H1 (cell line): Measurements from ENCODE around the gene FLRT2. TPM values are rescaled to one million over a fixed set of nuclear protein-coding genes. Genes with fewer than 3 reads are reported as not detected.
A peak's percentile ranks its signal among the peaks of the same experiment; 100 is the strongest.

Source experiments
- CTCF ChIA-PET: fragments of 300-600 bp; sonication (Branson Sonifier 250); formaldehyde crosslinking; loops from one replicate; lab custom pipeline; 2021; ENCODE audit not compliant: partially characterized antibody; lab: Charles Lee
- POLR2A ChIA-PET: fragments of 300-600 bp; sonication (Branson Sonifier 250); formaldehyde crosslinking; loops from one replicate; lab custom pipeline; 2021; ENCODE audit warnings: inconsistent platforms; ENCODE audit not compliant: partially characterized antibody; lab: Charles Lee
- DNase-seq, 2 experiments: peaks; one replicate each; pipeline versions ENCODE4 v3.0.0 to v3.0.0-alpha.2; 2010 to 2022; ENCODE audit warnings: low spot score in 2 of 2, low read depth in 1 of 2, mixed read lengths in 1 of 2
- FAIRE-seq: peaks from 2 replicates; lab custom pipeline; 2011; peaks lifted over from hg19 to GRCh38; lab: Jason Lieb, UNC
- H2AFZ ChIP-seq: 2 replicates; pipeline ENCODE4 v1.8.1; 2012; ENCODE audit warnings: low read length, inconsistent platforms
- H2AK5ac ChIP-seq: 2 replicates; pipeline ENCODE4 v1.6.1; 2013; ENCODE audit warnings: low read depth, low read length
- H2BK120ac ChIP-seq: replicated peaks from 2 replicates; pipeline ENCODE3; 2013; ENCODE audit warnings: low read depth, low read length, inconsistent platforms
- H2BK12ac ChIP-seq: 2 replicates; pipeline ENCODE4 v1.6.1; 2013; ENCODE audit warnings: low read depth, low read length
- H2BK15ac ChIP-seq: 2 replicates; pipeline ENCODE4 v1.6.1; 2013; ENCODE audit warnings: low read length
- H2BK20ac ChIP-seq: 2 replicates; pipeline ENCODE4 v1.6.1; 2013; ENCODE audit warnings: low read length
- H2BK5ac ChIP-seq: 2 replicates; pipeline ENCODE4 v1.6.1; 2013; ENCODE audit warnings: low read depth, low read length
- H3K14ac ChIP-seq: 2 replicates; pipeline ENCODE4 v1.6.1; 2013; ENCODE audit warnings: inconsistent platforms; ENCODE audit not compliant: insufficient read length
- H3K18ac ChIP-seq: 2 replicates; pipeline ENCODE4 v1.6.1; 2013; ENCODE audit warnings: low read length; ENCODE audit errors: extremely low read depth
- H3K23ac ChIP-seq: 2 replicates; pipeline ENCODE4 v1.6.1; 2013; ENCODE audit warnings: inconsistent platforms; ENCODE audit not compliant: insufficient read length
- H3K23me2 ChIP-seq: 2 replicates; pipeline ENCODE4 v1.6.1; 2013; ENCODE audit warnings: low read depth, low read length
- H3K27ac ChIP-seq: 2 replicates; pipeline ENCODE4 v1.6.1; 2011; ENCODE audit warnings: low read depth, low read length, inconsistent platforms
- H3K27me3 ChIP-seq, 4 experiments: replicated peaks in 1 of 4; 1 replicate in 1 of 4; 2 replicates in 3 of 4; pipeline versions ENCODE4 v1.6.1 to v1.8.1; 2011 to 2013; ENCODE audit warnings: low read length in 3 of 4, mild to moderate bottlenecking in 3 of 4, inconsistent platforms in 2 of 4, mixed read lengths in 2 of 4, moderate library complexity in 1 of 4; ENCODE audit not compliant: control insufficient read depth in 3 of 4, insufficient read depth in 3 of 4; ENCODE audit errors: extremely low read depth in 1 of 4
- H3K36me3 ChIP-seq, 4 experiments: 2 replicates each; pipeline versions ENCODE4 v1.6.1 to v1.8.1; 2011 to 2013; ENCODE audit warnings: mild to moderate bottlenecking in 4 of 4, low read length in 3 of 4, moderate library complexity in 2 of 4, control low read depth in 1 of 4, inconsistent platforms in 1 of 4; ENCODE audit not compliant: insufficient read depth in 4 of 4, control insufficient read depth in 2 of 4
- H3K4ac ChIP-seq: replicated peaks from 2 replicates; pipeline ENCODE3; 2013; ENCODE audit warnings: low read length, low read depth, mixed read lengths, inconsistent platforms; ENCODE audit not compliant: insufficient read length
- H3K4me1 ChIP-seq, 4 experiments: replicated peaks in 1 of 4; 1 replicate in 1 of 4; 2 replicates in 3 of 4; pipeline versions ENCODE4 v1.6.1 to v1.8.1; 2011 to 2013; ENCODE audit warnings: low read length in 3 of 4, inconsistent platforms in 2 of 4, mixed read lengths in 1 of 4; ENCODE audit not compliant: insufficient read depth in 4 of 4, control insufficient read depth in 3 of 4
- H3K4me2 ChIP-seq, 2 experiments: 2 replicates each; pipeline versions ENCODE4 v1.6.1 to v1.8.1; 2011 to 2013; ENCODE audit warnings: low read depth in 2 of 2, low read length in 2 of 2, control low read depth in 1 of 2, inconsistent platforms in 1 of 2, mild to moderate bottlenecking in 1 of 2; ENCODE audit not compliant: insufficient read depth in 1 of 2
- H3K4me3 ChIP-seq, 4 experiments: fragments of 200-600, 300-600 bp in 1 of 4; sonication (generic), shearing (Covaris generic), sonication (Bioruptor Twin) in 1 of 4; 2 replicates each; pipeline versions ENCODE4 v1.5.1 to v1.8.1; 2011 to 2016; ENCODE audit warnings: low read length in 4 of 4, low read depth in 3 of 4, control low read depth in 2 of 4, inconsistent platforms in 2 of 4, mild to moderate bottlenecking in 2 of 4, mixed read lengths in 1 of 4, moderate library complexity in 1 of 4; ENCODE audit not compliant: insufficient read depth in 2 of 4; ENCODE audit errors: extremely low read depth in 1 of 4
- H3K56ac ChIP-seq: replicated peaks from 2 replicates; pipeline ENCODE3; 2013; ENCODE audit warnings: low read depth, mild to moderate bottlenecking, mixed read lengths, low read length, inconsistent platforms; ENCODE audit not compliant: insufficient read length
- H3K79me1 ChIP-seq: 2 replicates; pipeline ENCODE4 v1.6.1; 2013; ENCODE audit warnings: low read depth, low read length, control low read depth
- H3K79me2 ChIP-seq, 2 experiments: 2 replicates each; pipeline versions ENCODE4 v1.6.1 to v1.8.1; 2012 to 2013; ENCODE audit warnings: low read length in 2 of 2, mild to moderate bottlenecking in 2 of 2, inconsistent platforms in 1 of 2; ENCODE audit not compliant: insufficient read depth in 2 of 2, control insufficient read depth in 1 of 2
- H3K9ac ChIP-seq, 4 experiments: replicated peaks in 1 of 4; 1 replicate in 1 of 4; 2 replicates in 3 of 4; pipeline versions ENCODE4 v1.6.1 to v1.8.1; 2011 to 2013; ENCODE audit warnings: low read depth in 3 of 4, low read length in 3 of 4, control low read depth in 2 of 4, mild to moderate bottlenecking in 2 of 4, moderate library complexity in 2 of 4, inconsistent platforms in 1 of 4; ENCODE audit errors: extremely low read depth in 1 of 4
- H3K9me3 ChIP-seq, 2 experiments: 2 replicates each; pipeline versions ENCODE4 v1.6.1 to v1.8.1; 2012 to 2013; ENCODE audit warnings: mild to moderate bottlenecking in 2 of 2, moderate library complexity in 2 of 2, control low read depth in 1 of 2, inconsistent platforms in 1 of 2, low read depth in 1 of 2, low read length in 1 of 2, mixed read lengths in 1 of 2; ENCODE audit not compliant: insufficient read depth in 2 of 2
- H4K20me1 ChIP-seq, 2 experiments: replicated peaks in 1 of 2; 2 replicates each; pipeline versions ENCODE3 to v1.8.1; 2011 to 2013; ENCODE audit warnings: inconsistent platforms in 2 of 2, low read length in 2 of 2, mild to moderate bottlenecking in 1 of 2; ENCODE audit not compliant: insufficient read depth in 2 of 2, control insufficient read depth in 1 of 2
- H4K5ac ChIP-seq: 2 replicates; pipeline ENCODE4 v1.6.1; 2013; ENCODE audit warnings: low read length, low read depth, mixed read lengths, inconsistent platforms; ENCODE audit not compliant: insufficient read length
- H4K8ac ChIP-seq: 2 replicates; pipeline ENCODE4 v1.8.0; 2013; ENCODE audit warnings: mild to moderate bottlenecking, moderate library complexity, low read length, inconsistent platforms; ENCODE audit not compliant: insufficient read depth; ENCODE audit errors: extremely low read depth
- H4K91ac ChIP-seq: replicated peaks from 2 replicates; pipeline ENCODE3; 2013; ENCODE audit warnings: low read length, mixed read lengths, inconsistent platforms; ENCODE audit not compliant: insufficient read length
- CBX8 ChIP-seq: fragments of 300-800, 300-1000 bp; sonication (generic); IDR thresholded peaks from 2 replicates; pipeline ENCODE4 v1.7.1; 2016; ENCODE audit warnings: low read depth, low read length, borderline replicate concordance
- CREB1 ChIP-seq: IDR thresholded peaks from 2 replicates; pipeline ENCODE4 v1.6.1; 2012; ENCODE audit warnings: inconsistent platforms
- RAD21 ChIP-seq, 2 experiments: IDR thresholded peaks in 1 of 2; conservative IDR thresholded peaks in 1 of 2; 2 replicates each; pipeline ENCODE4 v1.6.1; 2011; ENCODE audit warnings: low read depth in 2 of 2, low read length in 2 of 2, improper control_type of control experiment in 1 of 2, inconsistent platforms in 1 of 2, mild to moderate bottlenecking in 1 of 2, moderate library complexity in 1 of 2
- RFX5 ChIP-seq: IDR thresholded peaks from 2 replicates; pipeline ENCODE4 v1.6.1; 2011; ENCODE audit warnings: low read depth, low read length, improper control_type of control experiment, borderline replicate concordance
- RNF2 ChIP-seq: fragments of 200-900, 300-1000 bp; sonication (generic); IDR thresholded peaks from 2 replicates; pipeline ENCODE4 v1.7.1; 2016; ENCODE audit warnings: borderline replicate concordance, low read depth, mild to moderate bottlenecking, antibody characterized with exemption, low read length; ENCODE audit not compliant: poor library complexity, severe bottlenecking; ENCODE audit errors: missing control alignments
- RXRA ChIP-seq: IDR thresholded peaks from 2 replicates; pipeline ENCODE4 v1.6.1; 2011; ENCODE audit warnings: low read depth, mild to moderate bottlenecking, low read length, moderate library complexity; ENCODE audit not compliant: insufficient read depth
- TCF12 ChIP-seq: IDR thresholded peaks from 2 replicates; pipeline ENCODE4 v1.6.1; 2011; ENCODE audit warnings: low read depth, mild to moderate bottlenecking, low read length
- WGBS, 2 experiments: shearing (Covaris generic) in 1 of 2; methylation state at CpG; one replicate each; pipeline versions ENCODE4 v1.1.6 to v1.1.7; 2013 to 2015; ENCODE audit warnings: low lambda C conversion rate in 2 of 2, mixed read lengths in 2 of 2, inconsistent platforms in 1 of 2, low coverage in 1 of 2, missing lambda C conversion rate in 1 of 2; ENCODE audit not compliant: insufficient replicate concordance in 2 of 2, insufficient coverage in 1 of 2, insufficient read length in 1 of 2; ENCODE audit errors: extremely low coverage in 1 of 2, missing lambda C conversion rate in 1 of 2; 5-methylcytosine and 5-hydroxymethylcytosine counted together
- polyA plus RNA-seq, 7 experiments: library from polyadenylated mRNA; depleted of rRNA in 3 of 7; stranded (reverse) in 5 of 7; unstranded in 2 of 7; fragments of >200 nt in 5 of 7; fragments of 200-250 nt in 2 of 7; gene quantifications; 1 replicate in 5 of 7; 2 replicates in 1 of 7; 4 replicates in 1 of 7; pipeline versions ENCODE4 v1.2.1 to v1.2.3, GENCODE V29; 2011 to 2013; ENCODE audit warnings: missing spikeins in 2 of 7, mixed read lengths in 2 of 7
- total RNA-seq: library from RNA; stranded (reverse); fragmentation: NEBNext Ultra II Directional; extraction: Animal tissue kit (Norgen Biotek cat#: 25700); gene quantifications from 2 replicates; pipeline ENCODE4 v1.2.1, GENCODE V29; 2021
- TF ChIP-seq, protein P1 (sequence below): IDR thresholded peaks from 2 replicates; pipeline ENCODE4 v1.6.1; 2012; ENCODE audit warnings: low read length, inconsistent platforms

The FLRT2 gene
- total and polyA plus RNA-seq, 2 of the 8 experiments (the other 6 are each of a cell fraction or from before 2014, with no cell fraction given), result 2.4 to 6.9 TPM

DNA sequence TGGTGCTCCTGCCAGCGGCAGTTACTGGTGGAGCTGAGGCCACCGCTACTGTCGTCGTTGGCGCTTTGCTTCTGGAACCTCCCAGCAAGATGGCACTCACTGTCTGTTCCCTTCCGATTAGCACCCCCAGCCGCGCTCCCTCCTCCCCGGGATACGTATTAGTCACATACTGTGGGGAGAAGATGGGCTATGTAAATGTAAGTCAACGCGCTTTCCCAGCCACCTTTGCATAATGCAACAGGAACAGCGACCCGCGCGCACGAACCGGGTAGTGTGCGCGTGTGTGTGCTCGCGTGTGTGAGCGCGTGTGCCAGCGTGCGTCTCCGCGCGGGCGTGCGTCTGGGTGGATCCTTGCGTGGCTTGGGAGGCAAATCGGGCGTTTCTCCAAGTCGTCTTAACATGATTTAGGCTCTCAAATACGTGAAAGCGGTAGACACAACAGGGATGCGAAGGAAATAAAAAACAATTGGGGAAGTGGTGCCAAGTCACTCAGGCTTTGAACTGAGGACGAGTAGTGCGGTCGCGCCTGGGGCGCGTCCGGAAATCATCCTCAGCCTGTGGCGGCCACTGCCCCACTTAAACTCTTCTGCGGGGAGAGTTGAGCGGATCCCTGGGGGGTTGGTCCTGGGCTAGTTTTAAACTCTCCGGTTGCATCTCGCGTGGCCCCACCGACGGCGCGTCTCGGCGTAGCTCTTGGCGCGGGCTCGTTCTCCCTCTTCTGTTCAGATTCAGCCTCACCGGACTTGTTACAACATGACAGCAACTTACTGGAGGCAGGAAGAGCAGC lies 1.8 kb downstream of the FLRT2 start:
- Histone ChIP-seq H3K4me3 (peak overlapping the region; percentile 62 to 76 (median 68)), H3K4ac (no peak overlapping the region), H4K5ac (no peak overlapping the region), H2BK5ac (peak overlapping the region; percentile 72; the same call in 1 of the 2 replicates), H2AFZ (peak overlapping the region; percentile 82), H4K8ac (no peak overlapping the region; the same call in 1 of the 2 replicates), H2BK12ac (peak overlapping the region; percentile 93; the same call in 1 of the 2 replicates), H3K14ac (no peak overlapping the region), H3K27ac (no peak overlapping the region), H3K36me3 (no peaks in the 10 kb centered on the region), H2AK5ac (no peak overlapping the region), H2BK20ac (peak overlapping the region; percentile 36; the same call in 1 of the 2 replicates), H3K4me2 (peak overlapping the region; percentile 94 to 99), H3K79me1 (no peaks in the 10 kb centered on the region), H3K27me3 (peaks cover 27 to 66% (median 54%) of the 10 kb centered on the region in 4 experiments), H3K79me2 (no peaks in the 10 kb centered on the region), H3K23ac (no peak overlapping the region), H3K9ac (peak overlapping the region in 1 of 4 experiments; percentile 13; a peak in 1 of 7 replicates), H3K18ac (peak overlapping the region; percentile 71), H3K23me2 (peaks cover 46% of the 10 kb centered on the region), H2BK120ac (no peak overlapping the region), H3K56ac (no peak overlapping the region), H4K91ac (peak overlapping the region; percentile 36), H4K20me1 (peaks cover 2 to 3% of the 10 kb centered on the region in 2 experiments), H3K9me3 (no peaks in the 10 kb centered on the region), H2BK15ac (peak overlapping the region; percentile 96; the same call in 1 of the 2 replicates), H3K4me1 (peaks cover 6 to 36% (median 16%) of the 10 kb centered on the region in 4 experiments)
- ChIA-PET CTCF (interaction anchor here (0.9 to 2.1 kb wide), 3 partner anchors 80 to 86 kb away, joined by 3 to 9 read pairs (median 6); no protein-coding TSS in a partner anchor), POLR2A (interaction anchor here (2.1 kb wide), 1 partner anchor 10 kb away, joined by 7 read pairs; no protein-coding TSS in a partner anchor)
- DNase-seq (peak in 1 of 2 experiments; percentile 72), FAIRE-seq (no peak)
- 0% methylated on average over 57 of the region's 61 CpGs; no CpG with 5 or more reads in 1 of the 2 experiments for WGBS, 2 experiments
- TF ChIP-seq RAD21 (IDR thresholded peaks at IDR 0.05 in 1 of 2, conservative IDR thresholded peaks at IDR 0.05 in 1 of 2; ENCODE audit: low read depth in 2 of 2, low read length in 2 of 2), result peak in 1 of 2 experiments; percentile 46; a peak in 1 of 4 replicates
- TF ChIP-seq RXRA, result no peak
- no peak for TF ChIP-seq TCF12
- TF ChIP-seq, protein P1, sequence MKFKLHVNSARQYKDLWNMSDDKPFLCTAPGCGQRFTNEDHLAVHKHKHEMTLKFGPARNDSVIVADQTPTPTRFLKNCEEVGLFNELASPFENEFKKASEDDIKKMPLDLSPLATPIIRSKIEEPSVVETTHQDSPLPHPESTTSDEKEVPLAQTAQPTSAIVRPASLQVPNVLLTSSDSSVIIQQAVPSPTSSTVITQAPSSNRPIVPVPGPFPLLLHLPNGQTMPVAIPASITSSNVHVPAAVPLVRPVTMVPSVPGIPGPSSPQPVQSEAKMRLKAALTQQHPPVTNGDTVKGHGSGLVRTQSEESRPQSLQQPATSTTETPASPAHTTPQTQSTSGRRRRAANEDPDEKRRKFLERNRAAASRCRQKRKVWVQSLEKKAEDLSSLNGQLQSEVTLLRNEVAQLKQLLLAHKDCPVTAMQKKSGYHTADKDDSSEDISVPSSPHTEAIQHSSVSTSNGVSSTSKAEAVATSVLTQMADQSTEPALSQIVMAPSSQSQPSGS, result no peak
- TF ChIP-seq RFX5, result no peak
- no peak for TF ChIP-seq CREB1
- TF ChIP-seq CBX8, result no peak
- TF ChIP-seq RNF2, result peak; percentile 75
